Stimulated activated CD8-positive, alpha-beta memory T cell treated with anti-CD3 and anti-CD28 coated beads, Interleukin-15, amount 100 ng/mL, for 24 hours (primary cell): ENCODE results near the gene HSPA1A.
"Not testable (repeated sequence)": the region's sequence is repeated elsewhere in the genome, so short reads cannot be mapped to it uniquely, and the experiment has no call there.

Experiments
- DNase-seq: peaks from one replicate; pipeline ENCODE4 v3.0.0-alpha.2; 2020; ENCODE audit warnings: low read depth

The HSPA1A gene

GRCh38 chr6:31811645-31812044, 3.7 kb upstream of the HSPA1A start:
- DNase-seq, result no peak

GRCh38 chr6:31813465-31813849, 1.9 kb upstream of the HSPA1A start:
- no peak for DNase-seq

- no peak for DNase-seq
Observed at GRCh38 chr6:31814677-31815024, 692 bp upstream of the HSPA1A start.

- DNase-seq, result not testable (repeated sequence)
Observed at GRCh38 chr6:31817133-31817928, 2.0 kb downstream of the HSPA1A start.

- not testable (repeated sequence) for DNase-seq
Observed at GRCh38 chr6:31817929-31818511, 2.7 kb downstream of the HSPA1A start.

- no peak for DNase-seq
Observed at GRCh38 chr6:31819871-31820299, 4.5 kb downstream of the HSPA1A start.

- DNase-seq, result not testable (repeated sequence)
Observed at GRCh38 chr6:31820399-31820798, 5.1 kb downstream of the HSPA1A start.

GRCh38 chr6:31821301-31822035, 6.1 kb downstream of the HSPA1A start:
- DNase-seq, result no peak

- DNase-seq, result no peak
Observed at GRCh38 chr6:31822036-31822821, 6.9 kb downstream of the HSPA1A start.

- DNase-seq, result not testable (repeated sequence)
Observed at GRCh38 chr6:31823592-31824196, 8.4 kb downstream of the HSPA1A start.

- no peak for DNase-seq
Observed at GRCh38 chr6:31825553-31825952, 10.2 kb downstream of the HSPA1A start.

GRCh38 chr6:31826793-31827285, 11.5 kb downstream of the HSPA1A start:
- DNase-seq, result no peak

GRCh38 chr6:31827286-31828079, 12.1 kb downstream of the HSPA1A start, which contains the start of gene HSPA1B:
HSPA1B (plus strand) TSS chr6:31827738; CDS start chr6:31827951, 213 bp downstream.
- peak; percentile 74 for DNase-seq

GRCh38 chr6:31829633-31830283, 14.4 kb downstream of the HSPA1A start:
- no peak for DNase-seq

- no peak for DNase-seq
Observed at GRCh38 chr6:31830886-31831335, 15.6 kb downstream of the HSPA1A start.

- DNase-seq, result no peak
Observed at GRCh38 chr6:31831350-31832215, 16.2 kb downstream of the HSPA1A start.

GRCh38 chr6:31834367-31835250, 19.3 kb downstream of the HSPA1A start:
- peak; percentile 74 for DNase-seq

GRCh38 chr6:31836047-31836473, 20.7 kb downstream of the HSPA1A start:
- DNase-seq, result no peak
